Measurements from ENCODE around the gene RAN. TPM values are rescaled to one million over a fixed set of nuclear protein-coding genes. Genes with fewer than 3 reads are reported as not detected.

Gene RAN
- total RNA-seq, 1 experiment from 2014 or later: 1,968 TPM

- H4K91ac ChIP-seq (ENCODE audit: insufficient read length, low read depth, low read length): no peak overlapping the region
- H2BK20ac ChIP-seq (ENCODE audit: low read depth, low read length, poor library complexity, severe bottlenecking): no peak overlapping the region
- H3K27me3 ChIP-seq (ENCODE audit: insufficient read depth, low read length): no peaks in the 10 kb centered on the region
- H2AFZ ChIP-seq (ENCODE audit: low read length): no peak overlapping the region
- no peak overlapping the region for H3K27ac ChIP-seq (ENCODE audit: insufficient read length, low read depth, low read length)
- H3K79me2 ChIP-seq (ENCODE audit: insufficient read depth, low read length): peaks cover 13% of the 10 kb centered on the region; the same call in 1 of the 2 replicates
- no peak overlapping the region for H3T11ph ChIP-seq (ENCODE audit: low read length)
- no peaks in the 10 kb centered on the region for H3K79me1 ChIP-seq (ENCODE audit: insufficient read depth, low read depth, low read length, poor library complexity, severe bottlenecking)
- no peak overlapping the region for H2BK120ac ChIP-seq (ENCODE audit: low read depth, low read length, poor library complexity, severe bottlenecking)
- peaks cover 2% of the 10 kb centered on the region; the same call in 1 of the 2 replicates for H3K4me1 ChIP-seq (ENCODE audit: insufficient read depth, low read length)
- no peak overlapping the region for H3K23ac ChIP-seq (ENCODE audit: insufficient read length, low read depth, low read length)
- no peak overlapping the region for H2BK5ac ChIP-seq (ENCODE audit: insufficient read length, low read length)
- no peak overlapping the region for H2AK5ac ChIP-seq (ENCODE audit: insufficient read length, low read length)
- H3K4me3 Mint-ChIP-seq: peak overlapping the region; percentile 92 to 99
- H3K56ac ChIP-seq (ENCODE audit: insufficient read length, low read depth, low read length): no peak overlapping the region
- no peak overlapping the region for H2BK12ac ChIP-seq (ENCODE audit: insufficient read length, low read depth, low read length)
- H3K9ac ChIP-seq (ENCODE audit: extremely low read depth, insufficient read length, low read length): peak overlapping the region; percentile 96
- no peak overlapping the region for H4K8ac ChIP-seq (replicated peaks; ENCODE audit: insufficient read length, low read depth, low read length)
- H3K23me2 ChIP-seq (ENCODE audit: insufficient read length, low read depth, low read length, poor library complexity, severe bottlenecking): peaks cover 12% of the 10 kb centered on the region
- H3K36me3 Mint-ChIP-seq (ENCODE audit: insufficient read depth in 1 of 3, low read depth in 3 of 3): peaks cover 43 to 55% (median 52%) of the 10 kb centered on the region in 3 experiments
- H4K20me1 ChIP-seq (ENCODE audit: control insufficient read depth, insufficient read depth, insufficient read length): peaks cover 5% of the 10 kb centered on the region
- peaks cover 47 to 61% of the 10 kb centered on the region in 2 experiments for H3K4me1 Mint-ChIP-seq
- peak overlapping the region; percentile 98 to 99 (median 99) for H3K27ac Mint-ChIP-seq
- TF ChIP-seq CTCF (conservative IDR thresholded peaks at IDR 0.05): no peak
- H3K4me2 ChIP-seq (ENCODE audit: insufficient read depth, insufficient read length, low read length): peak overlapping the region; percentile 97
- H3K27me3 Mint-ChIP-seq (ENCODE audit: low read depth): no peaks in the 10 kb centered on the region
- peaks cover 0 to 2% of the 10 kb centered on the region in 2 experiments; a peak in 1 of 5 replicates for H3K9me3 Mint-ChIP-seq
- H3K4ac ChIP-seq (ENCODE audit: low read depth, low read length): no peak overlapping the region
- no peak overlapping the region for H2BK15ac ChIP-seq (ENCODE audit: low read depth, low read length)
- no peak for DNase-seq
- peak overlapping the region; percentile 86 for H4K5ac ChIP-seq (ENCODE audit: insufficient read length, low read depth, low read length)
- no peak overlapping the region for H3K18ac ChIP-seq (ENCODE audit: insufficient read length, low read depth, low read length)
- no peaks in the 10 kb centered on the region for H3K9me3 ChIP-seq (ENCODE audit: control insufficient read depth, low read depth, low read length)
- no peak overlapping the region; the same call in 1 of the 2 replicates for H3K14ac ChIP-seq (ENCODE audit: insufficient read depth, low read length)
- no CpG with 5 or more reads among the region's 4 CpGs for WGBS (ENCODE audit: extremely low coverage, insufficient read length, low lambda C conversion rate)
These were observed 1.4 kb downstream of the RAN start for GRCh38 chr12:130873106-130873795.
